Measurements from ENCODE around the gene RANBP17.

DNA sequence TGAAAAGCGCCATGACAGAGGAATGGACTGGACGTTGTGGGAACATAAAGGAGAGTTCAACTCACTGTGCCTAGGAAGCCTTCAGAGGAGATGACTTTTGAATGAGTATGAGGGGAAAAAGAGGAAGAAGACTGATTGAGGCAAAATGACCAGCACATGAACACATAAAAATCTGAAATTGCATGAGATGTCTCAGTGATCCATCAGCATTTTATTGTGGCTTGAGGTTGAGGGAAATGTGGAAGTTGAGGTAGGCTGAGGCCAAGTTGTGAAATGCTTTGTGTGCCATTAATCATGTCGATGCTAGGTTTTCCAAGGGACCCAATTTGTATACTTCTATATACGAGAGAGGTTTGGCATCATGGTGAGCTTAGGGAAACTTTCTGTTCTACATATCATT is 306.4 kb downstream of the RANBP17 start:
- TF ChIP-seq, protein P1, sequence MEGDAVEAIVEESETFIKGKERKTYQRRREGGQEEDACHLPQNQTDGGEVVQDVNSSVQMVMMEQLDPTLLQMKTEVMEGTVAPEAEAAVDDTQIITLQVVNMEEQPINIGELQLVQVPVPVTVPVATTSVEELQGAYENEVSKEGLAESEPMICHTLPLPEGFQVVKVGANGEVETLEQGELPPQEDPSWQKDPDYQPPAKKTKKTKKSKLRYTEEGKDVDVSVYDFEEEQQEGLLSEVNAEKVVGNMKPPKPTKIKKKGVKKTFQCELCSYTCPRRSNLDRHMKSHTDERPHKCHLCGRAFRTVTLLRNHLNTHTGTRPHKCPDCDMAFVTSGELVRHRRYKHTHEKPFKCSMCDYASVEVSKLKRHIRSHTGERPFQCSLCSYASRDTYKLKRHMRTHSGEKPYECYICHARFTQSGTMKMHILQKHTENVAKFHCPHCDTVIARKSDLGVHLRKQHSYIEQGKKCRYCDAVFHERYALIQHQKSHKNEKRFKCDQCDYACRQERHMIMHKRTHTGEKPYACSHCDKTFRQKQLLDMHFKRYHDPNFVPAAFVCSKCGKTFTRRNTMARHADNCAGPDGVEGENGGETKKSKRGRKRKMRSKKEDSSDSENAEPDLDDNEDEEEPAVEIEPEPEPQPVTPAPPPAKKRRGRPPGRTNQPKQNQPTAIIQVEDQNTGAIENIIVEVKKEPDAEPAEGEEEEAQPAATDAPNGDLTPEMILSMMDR (IDR thresholded peaks at IDR 0.05) = no peak
- TF ChIP-seq, protein P2, sequence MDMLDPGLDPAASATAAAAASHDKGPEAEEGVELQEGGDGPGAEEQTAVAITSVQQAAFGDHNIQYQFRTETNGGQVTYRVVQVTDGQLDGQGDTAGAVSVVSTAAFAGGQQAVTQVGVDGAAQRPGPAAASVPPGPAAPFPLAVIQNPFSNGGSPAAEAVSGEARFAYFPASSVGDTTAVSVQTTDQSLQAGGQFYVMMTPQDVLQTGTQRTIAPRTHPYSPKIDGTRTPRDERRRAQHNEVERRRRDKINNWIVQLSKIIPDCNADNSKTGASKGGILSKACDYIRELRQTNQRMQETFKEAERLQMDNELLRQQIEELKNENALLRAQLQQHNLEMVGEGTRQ (IDR thresholded peaks at IDR 0.05; ENCODE audit: borderline replicate concordance, low read depth, low read length) = no peak
- TF ChIP-seq FOXJ3 (CRISPR knock-in tag; IDR thresholded peaks at IDR 0.05) = no peak
- no peak for TF ChIP-seq NFIC (IDR thresholded peaks at IDR 0.05; ENCODE audit: borderline replicate concordance)
- no peak for TF ChIP-seq SMC3 (IDR thresholded peaks at IDR 0.05; ENCODE audit: low read depth, low read length)
- TF ChIP-seq TAF1 (IDR thresholded peaks at IDR 0.05; ENCODE audit: borderline replicate concordance, low read depth, low read length) = no peak
- TF ChIP-seq RAD21 (IDR thresholded peaks at IDR 0.05; ENCODE audit: low read length) = no peak
- no peak for TF ChIP-seq GABPA (IDR thresholded peaks at IDR 0.05; ENCODE audit: low read depth)
- no peak for TF ChIP-seq SIN3A (IDR thresholded peaks at IDR 0.05; ENCODE audit: borderline replicate concordance, low read depth, low read length)
- TF ChIP-seq, protein P3, sequence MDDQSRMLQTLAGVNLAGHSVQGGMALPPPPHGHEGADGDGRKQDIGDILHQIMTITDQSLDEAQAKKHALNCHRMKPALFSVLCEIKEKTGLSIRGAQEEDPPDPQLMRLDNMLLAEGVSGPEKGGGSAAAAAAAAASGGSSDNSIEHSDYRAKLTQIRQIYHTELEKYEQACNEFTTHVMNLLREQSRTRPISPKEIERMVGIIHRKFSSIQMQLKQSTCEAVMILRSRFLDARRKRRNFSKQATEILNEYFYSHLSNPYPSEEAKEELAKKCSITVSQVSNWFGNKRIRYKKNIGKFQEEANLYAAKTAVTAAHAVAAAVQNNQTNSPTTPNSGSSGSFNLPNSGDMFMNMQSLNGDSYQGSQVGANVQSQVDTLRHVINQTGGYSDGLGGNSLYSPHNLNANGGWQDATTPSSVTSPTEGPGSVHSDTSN (IDR thresholded peaks at IDR 0.05) = no peak
- TF ChIP-seq, protein P4, sequence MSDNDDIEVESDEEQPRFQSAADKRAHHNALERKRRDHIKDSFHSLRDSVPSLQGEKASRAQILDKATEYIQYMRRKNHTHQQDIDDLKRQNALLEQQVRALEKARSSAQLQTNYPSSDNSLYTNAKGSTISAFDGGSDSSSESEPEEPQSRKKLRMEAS (IDR thresholded peaks at IDR 0.05; ENCODE audit: low read depth) = no peak
- no peak for TF ChIP-seq EZH2phosphoT487 (IDR thresholded peaks at IDR 0.05; ENCODE audit: borderline replicate concordance, low read depth)
- TF ChIP-seq, protein P5, sequence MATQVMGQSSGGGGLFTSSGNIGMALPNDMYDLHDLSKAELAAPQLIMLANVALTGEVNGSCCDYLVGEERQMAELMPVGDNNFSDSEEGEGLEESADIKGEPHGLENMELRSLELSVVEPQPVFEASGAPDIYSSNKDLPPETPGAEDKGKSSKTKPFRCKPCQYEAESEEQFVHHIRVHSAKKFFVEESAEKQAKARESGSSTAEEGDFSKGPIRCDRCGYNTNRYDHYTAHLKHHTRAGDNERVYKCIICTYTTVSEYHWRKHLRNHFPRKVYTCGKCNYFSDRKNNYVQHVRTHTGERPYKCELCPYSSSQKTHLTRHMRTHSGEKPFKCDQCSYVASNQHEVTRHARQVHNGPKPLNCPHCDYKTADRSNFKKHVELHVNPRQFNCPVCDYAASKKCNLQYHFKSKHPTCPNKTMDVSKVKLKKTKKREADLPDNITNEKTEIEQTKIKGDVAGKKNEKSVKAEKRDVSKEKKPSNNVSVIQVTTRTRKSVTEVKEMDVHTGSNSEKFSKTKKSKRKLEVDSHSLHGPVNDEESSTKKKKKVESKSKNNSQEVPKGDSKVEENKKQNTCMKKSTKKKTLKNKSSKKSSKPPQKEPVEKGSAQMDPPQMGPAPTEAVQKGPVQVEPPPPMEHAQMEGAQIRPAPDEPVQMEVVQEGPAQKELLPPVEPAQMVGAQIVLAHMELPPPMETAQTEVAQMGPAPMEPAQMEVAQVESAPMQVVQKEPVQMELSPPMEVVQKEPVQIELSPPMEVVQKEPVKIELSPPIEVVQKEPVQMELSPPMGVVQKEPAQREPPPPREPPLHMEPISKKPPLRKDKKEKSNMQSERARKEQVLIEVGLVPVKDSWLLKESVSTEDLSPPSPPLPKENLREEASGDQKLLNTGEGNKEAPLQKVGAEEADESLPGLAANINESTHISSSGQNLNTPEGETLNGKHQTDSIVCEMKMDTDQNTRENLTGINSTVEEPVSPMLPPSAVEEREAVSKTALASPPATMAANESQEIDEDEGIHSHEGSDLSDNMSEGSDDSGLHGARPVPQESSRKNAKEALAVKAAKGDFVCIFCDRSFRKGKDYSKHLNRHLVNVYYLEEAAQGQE (IDR thresholded peaks at IDR 0.05; ENCODE audit: low read depth, low read length) = no peak
- no peak for TF ChIP-seq EP300 (IDR thresholded peaks at IDR 0.05; ENCODE audit: borderline replicate concordance in 1 of 2, low read depth in 1 of 2, low read length in 1 of 2)

Data from SK-N-SH (cell line).